Fibroblast of lung (primary cell): ENCODE measurements around the gene COA1. TPM values are rescaled to one million over a fixed set of nuclear protein-coding genes. Genes with fewer than 3 reads are reported as not detected.
A peak's percentile ranks its signal among the peaks of the same experiment; 100 is the strongest.

Experiments
- DNase-seq, 2 donors: peaks; one replicate each; pipeline versions ENCODE4 v3.0.0 to v3.0.0-alpha.2; 2010; ENCODE audit warnings: low read depth in 2 of 2
- H2AFZ ChIP-seq: 2 replicates; pipeline ENCODE4 v1.5.1; 2012; ENCODE audit warnings: low read length, control low read depth, inconsistent platforms
- H3K27ac ChIP-seq: 2 replicates; pipeline ENCODE4 v1.5.1; 2011; ENCODE audit warnings: low read length, control low read depth; ENCODE audit not compliant: insufficient read depth
- H3K27me3 ChIP-seq: 2 replicates; pipeline ENCODE4 v1.5.1; 2011; ENCODE audit warnings: mild to moderate bottlenecking, low read length; ENCODE audit not compliant: control insufficient read depth, insufficient read depth
- H3K36me3 ChIP-seq: 2 replicates; pipeline ENCODE4 v1.5.1; 2011; ENCODE audit warnings: low read length; ENCODE audit not compliant: control insufficient read depth, insufficient read depth
- H3K4me1 ChIP-seq: 2 replicates; pipeline ENCODE4 v1.5.1; 2011; ENCODE audit warnings: low read length; ENCODE audit not compliant: control insufficient read depth, insufficient read depth; ENCODE audit errors: extremely low read depth
- H3K4me2 ChIP-seq: 2 replicates; pipeline ENCODE4 v1.5.1; 2011; ENCODE audit warnings: low read length, control low read depth; ENCODE audit not compliant: insufficient read depth; ENCODE audit errors: extremely low read depth
- H3K4me3 ChIP-seq, 4 experiments: fragments of 200-600 bp in 1 of 4; sonication (generic) in 1 of 4; replicated peaks in 1 of 4; 2 replicates each; pipeline ENCODE4 v1.5.1; 2011 to 2016; ENCODE audit warnings: low read length in 4 of 4, low read depth in 3 of 4, mild to moderate bottlenecking in 3 of 4, control low read depth in 2 of 4, inconsistent platforms in 1 of 4, mixed read lengths in 1 of 4; ENCODE audit not compliant: insufficient read depth in 1 of 4; ENCODE audit errors: control extremely low read depth in 1 of 4
- H3K79me2 ChIP-seq: 2 replicates; pipeline ENCODE4 v1.5.1; 2012; ENCODE audit warnings: mild to moderate bottlenecking, low read length, inconsistent platforms; ENCODE audit not compliant: control insufficient read depth, insufficient read depth
- H3K9ac ChIP-seq: 2 replicates; pipeline ENCODE4 v1.5.1; 2011; ENCODE audit warnings: mild to moderate bottlenecking, low read length, control low read depth; ENCODE audit not compliant: insufficient read depth
- H3K9me3 ChIP-seq: 2 replicates; pipeline ENCODE4 v1.5.1; 2012; ENCODE audit warnings: low read depth, low read length; ENCODE audit not compliant: control insufficient read depth, insufficient read depth
- H4K20me1 ChIP-seq: 2 replicates; pipeline ENCODE4 v1.5.1; 2011; ENCODE audit warnings: low read length; ENCODE audit not compliant: control insufficient read depth, insufficient read depth; ENCODE audit errors: extremely low read depth
- EZH2 ChIP-seq: IDR thresholded peaks from 2 replicates; pipeline ENCODE4 v1.5.1; 2012; ENCODE audit warnings: low read length, control low read depth, mild to moderate bottlenecking; ENCODE audit errors: missing control alignments
- polyA plus RNA-seq, 2 donors: library from polyadenylated mRNA; depleted of rRNA in 1 of 2; stranded (reverse) in 1 of 2; unstranded in 1 of 2; fragments of >200 nt; gene quantifications; 2 replicates each; pipeline ENCODE4 v1.2.1, GENCODE V29; 2011 to 2012; ENCODE audit warnings: missing spikeins in 1 of 2
- total RNA-seq: library from RNA; depleted of rRNA; stranded (reverse); fragments of >200 nt; gene quantifications from 2 replicates; pipeline ENCODE4 v1.2.1, GENCODE V29; 2014
- TF ChIP-seq, protein P1 (sequence below), 2 donors: IDR thresholded peaks in 1 of 2; conservative IDR thresholded peaks in 1 of 2; 1 replicate in 1 of 2; 2 replicates in 1 of 2; pipeline ENCODE4 v1.5.1; 2011 to 2012; ENCODE audit warnings: low read length in 2 of 2, control low read depth in 1 of 2, inconsistent platforms in 1 of 2, low read depth in 1 of 2, mild to moderate bottlenecking in 1 of 2

COA1 gene
- total and polyA plus RNA-seq, 2 donors (not counting 1 experiment from before 2014, with no cell fraction given): 28.8 to 39.6 TPM

DNA sequence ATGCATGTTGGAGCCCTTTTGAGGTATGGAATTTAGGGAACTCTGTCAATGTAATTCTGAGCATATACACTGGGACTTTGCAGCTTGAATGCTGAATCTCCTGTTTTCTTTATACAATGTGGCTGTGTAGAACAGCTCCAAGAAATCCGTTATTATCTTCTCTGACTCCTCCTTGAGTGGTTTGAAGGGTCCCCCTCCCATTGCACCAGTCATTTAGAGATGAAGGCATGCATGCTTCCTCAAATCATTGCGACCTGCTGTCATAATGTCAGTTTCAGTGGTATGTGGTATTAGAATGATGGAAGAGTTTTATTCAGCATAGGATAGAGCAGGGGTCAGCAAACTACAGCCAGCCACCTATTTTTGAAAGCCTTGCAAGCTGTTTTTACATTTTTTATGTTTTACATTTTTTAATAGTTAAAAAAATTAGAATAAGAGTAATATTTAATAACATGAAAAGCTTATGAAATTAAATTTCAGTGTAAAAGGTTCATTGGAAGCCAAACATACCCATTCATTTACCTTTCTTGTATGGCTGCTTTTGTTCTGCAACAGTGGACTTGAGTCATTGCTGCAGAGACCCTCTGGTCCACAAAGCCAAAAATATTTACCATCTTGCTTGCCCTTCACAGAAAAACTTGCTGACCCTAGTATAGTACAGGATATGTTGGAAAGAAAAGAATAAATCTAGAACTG lies 138.3 kb downstream of the COA1 start:
- Histone ChIP-seq H3K4me1 (peaks cover 6% of the 10 kb centered on the region), H3K4me2 (peak overlapping the region; percentile 57), H3K27ac (no peak overlapping the region)

DNA sequence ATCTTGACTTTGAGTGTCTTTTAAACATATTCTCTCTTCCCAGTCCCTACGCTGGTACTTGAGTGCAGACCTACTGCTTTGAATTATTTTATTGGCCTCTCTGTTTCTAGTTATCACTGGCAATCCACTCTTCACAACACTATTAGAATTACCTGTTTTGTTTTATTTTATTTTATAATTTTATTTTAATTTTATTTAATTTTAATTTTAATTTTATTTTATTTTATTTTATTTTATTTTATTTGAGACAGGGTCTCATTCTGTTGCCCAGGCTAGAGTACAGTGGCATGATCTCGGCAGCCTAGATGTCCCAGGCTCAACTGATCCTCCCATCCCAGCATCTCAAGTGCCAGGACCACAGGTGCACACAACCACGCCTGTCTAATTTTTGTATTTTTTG lies 139.6 kb downstream of the COA1 start:
- no peak overlapping the region for H2AFZ ChIP-seq
- no peak overlapping the region for H3K4me3 ChIP-seq
- TF ChIP-seq, protein P1, sequence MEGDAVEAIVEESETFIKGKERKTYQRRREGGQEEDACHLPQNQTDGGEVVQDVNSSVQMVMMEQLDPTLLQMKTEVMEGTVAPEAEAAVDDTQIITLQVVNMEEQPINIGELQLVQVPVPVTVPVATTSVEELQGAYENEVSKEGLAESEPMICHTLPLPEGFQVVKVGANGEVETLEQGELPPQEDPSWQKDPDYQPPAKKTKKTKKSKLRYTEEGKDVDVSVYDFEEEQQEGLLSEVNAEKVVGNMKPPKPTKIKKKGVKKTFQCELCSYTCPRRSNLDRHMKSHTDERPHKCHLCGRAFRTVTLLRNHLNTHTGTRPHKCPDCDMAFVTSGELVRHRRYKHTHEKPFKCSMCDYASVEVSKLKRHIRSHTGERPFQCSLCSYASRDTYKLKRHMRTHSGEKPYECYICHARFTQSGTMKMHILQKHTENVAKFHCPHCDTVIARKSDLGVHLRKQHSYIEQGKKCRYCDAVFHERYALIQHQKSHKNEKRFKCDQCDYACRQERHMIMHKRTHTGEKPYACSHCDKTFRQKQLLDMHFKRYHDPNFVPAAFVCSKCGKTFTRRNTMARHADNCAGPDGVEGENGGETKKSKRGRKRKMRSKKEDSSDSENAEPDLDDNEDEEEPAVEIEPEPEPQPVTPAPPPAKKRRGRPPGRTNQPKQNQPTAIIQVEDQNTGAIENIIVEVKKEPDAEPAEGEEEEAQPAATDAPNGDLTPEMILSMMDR (conservative IDR thresholded peaks at IDR 0.05 in 1 of 2, IDR thresholded peaks at IDR 0.05 in 1 of 2; ENCODE audit: low read depth in 1 of 2, low read length in 2 of 2): no peak
- no peak for TF ChIP-seq EZH2
- H3K27ac ChIP-seq: no peak overlapping the region
- peaks cover 14% of the 10 kb centered on the region for H4K20me1 ChIP-seq
- H3K27me3 ChIP-seq: no peaks in the 10 kb centered on the region
- no peak for DNase-seq
- peaks cover 6% of the 10 kb centered on the region for H3K4me1 ChIP-seq
- H3K79me2 ChIP-seq: peaks cover 99% of the 10 kb centered on the region
- no peaks in the 10 kb centered on the region for H3K9me3 ChIP-seq
- H3K9ac ChIP-seq: no peak overlapping the region
- no peaks in the 10 kb centered on the region for H3K36me3 ChIP-seq
- H3K4me2 ChIP-seq: no peak overlapping the region

More for the DNA sequence above, 138.3 kb downstream of the COA1 start:
- peaks cover 14% of the 10 kb centered on the region for H4K20me1 ChIP-seq
- H3K36me3 ChIP-seq: no peaks in the 10 kb centered on the region
- TF ChIP-seq, protein P1 (conservative IDR thresholded peaks at IDR 0.05 in 1 of 2, IDR thresholded peaks at IDR 0.05 in 1 of 2; ENCODE audit: low read depth in 1 of 2, low read length in 2 of 2): no peak
- TF ChIP-seq EZH2: no peak
- DNase-seq: no peak
- H3K79me2 ChIP-seq: peaks cover 99% of the 10 kb centered on the region
- H3K4me3 ChIP-seq: no peak overlapping the region
- H3K9me3 ChIP-seq: no peaks in the 10 kb centered on the region
- no peaks in the 10 kb centered on the region for H3K27me3 ChIP-seq
- no peak overlapping the region for H2AFZ ChIP-seq
- no peak overlapping the region for H3K9ac ChIP-seq

Other genes with a start within 250 kb of the COA1 start
- gene STK17A, start 146.4 kb downstream of the COA1 start, total RNA-seq: 44.4 and 53.2 TPM in 2 replicates
- gene STK17A, start 146.4 kb downstream of the COA1 start, polyA plus RNA-seq: 46.8 and 53.3 TPM in 2 replicates
- gene BLVRA, start 29.2 kb upstream of the COA1 start, total RNA-seq: 56.2 and 72.8 TPM in 2 replicates
- gene BLVRA, start 29.2 kb upstream of the COA1 start, polyA plus RNA-seq: 108 and 124 TPM in 2 replicates
- 75.8 and 105 TPM in 2 replicates for gene MRPS24, start 140.0 kb upstream of the COA1 start, total RNA-seq
- 109 and 128 TPM in 2 replicates for gene MRPS24, start 140.0 kb upstream of the COA1 start, polyA plus RNA-seq
- 27.7 and 42.1 TPM in 2 replicates for gene URGCP, start 177.1 kb upstream of the COA1 start, total RNA-seq
- gene URGCP, start 177.1 kb upstream of the COA1 start, polyA plus RNA-seq: 18.3 and 23.2 TPM in 2 replicates
- 6.4 and 10.2 TPM in 2 replicates for gene UBE2D4, start 196.9 kb upstream of the COA1 start, total RNA-seq
- 20.2 and 21.3 TPM in 2 replicates for gene UBE2D4, start 196.9 kb upstream of the COA1 start, polyA plus RNA-seq